ENCODE results near the gene SGIP1. TPM values are rescaled to one million over a fixed set of nuclear protein-coding genes. Genes with fewer than 3 reads are reported as not detected.
A peak's percentile ranks its signal among the peaks of the same experiment; 100 is the strongest.

The SGIP1 gene
- total and polyA plus RNA-seq, 8 donors, result 6.8 to 16.6 (median 8.6) TPM

DNA sequence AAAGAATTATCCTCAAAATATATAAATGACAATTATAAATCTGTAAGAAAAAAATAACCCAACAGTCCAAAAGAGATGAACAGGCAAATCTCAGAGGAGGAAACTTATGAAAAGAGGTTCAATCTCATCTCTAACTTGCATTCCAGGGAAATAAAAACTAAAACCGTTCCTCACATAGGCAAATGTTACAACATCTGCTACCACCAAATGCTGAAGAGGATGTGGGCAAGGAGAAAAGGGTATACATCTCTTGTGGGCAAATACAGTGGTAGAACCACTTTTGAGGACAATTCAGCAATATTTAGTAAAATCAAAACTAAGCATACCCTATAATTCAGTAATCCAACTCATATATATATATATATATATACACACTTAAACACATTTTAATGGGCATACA, 33.7 kb upstream of the SGIP1 start:
- ATAC-seq, result no peak
- intact Hi-C loops (cut with DNase I), result no loop called here

DNA sequence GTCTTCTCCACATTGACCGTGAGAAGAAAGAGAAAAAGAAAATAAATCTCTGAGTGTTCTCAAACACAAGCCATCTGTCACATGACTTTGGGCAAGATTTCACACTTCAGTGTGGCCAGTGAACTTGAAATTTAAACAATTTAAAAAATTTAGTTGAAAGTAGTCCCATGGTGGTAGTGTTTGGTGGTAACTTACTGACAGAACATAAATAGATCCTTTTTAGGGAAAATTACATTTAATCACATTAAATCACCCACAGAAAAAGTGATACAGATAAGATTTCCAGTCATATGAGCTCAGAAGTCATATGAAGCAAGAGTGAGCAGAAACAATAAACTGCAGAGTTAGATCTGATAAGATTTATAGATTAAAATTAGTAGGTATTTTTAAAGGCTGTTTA, 31.9 kb upstream of the SGIP1 start:
- TF ChIP-seq, protein P1, sequence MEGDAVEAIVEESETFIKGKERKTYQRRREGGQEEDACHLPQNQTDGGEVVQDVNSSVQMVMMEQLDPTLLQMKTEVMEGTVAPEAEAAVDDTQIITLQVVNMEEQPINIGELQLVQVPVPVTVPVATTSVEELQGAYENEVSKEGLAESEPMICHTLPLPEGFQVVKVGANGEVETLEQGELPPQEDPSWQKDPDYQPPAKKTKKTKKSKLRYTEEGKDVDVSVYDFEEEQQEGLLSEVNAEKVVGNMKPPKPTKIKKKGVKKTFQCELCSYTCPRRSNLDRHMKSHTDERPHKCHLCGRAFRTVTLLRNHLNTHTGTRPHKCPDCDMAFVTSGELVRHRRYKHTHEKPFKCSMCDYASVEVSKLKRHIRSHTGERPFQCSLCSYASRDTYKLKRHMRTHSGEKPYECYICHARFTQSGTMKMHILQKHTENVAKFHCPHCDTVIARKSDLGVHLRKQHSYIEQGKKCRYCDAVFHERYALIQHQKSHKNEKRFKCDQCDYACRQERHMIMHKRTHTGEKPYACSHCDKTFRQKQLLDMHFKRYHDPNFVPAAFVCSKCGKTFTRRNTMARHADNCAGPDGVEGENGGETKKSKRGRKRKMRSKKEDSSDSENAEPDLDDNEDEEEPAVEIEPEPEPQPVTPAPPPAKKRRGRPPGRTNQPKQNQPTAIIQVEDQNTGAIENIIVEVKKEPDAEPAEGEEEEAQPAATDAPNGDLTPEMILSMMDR (IDR thresholded peaks at IDR 0.05), result no peak
- no peak overlapping the region for H3K4me3 ChIP-seq
- no peak overlapping the region for H3K27ac ChIP-seq
- H3K9me3 ChIP-seq, result no peaks in the 10 kb centered on the region
- H3K36me3 ChIP-seq, result no peaks in the 10 kb centered on the region
- no peaks in the 10 kb centered on the region for H3K4me1 ChIP-seq
- DNase-seq (no peak), ATAC-seq (no peak)
- no peaks in the 10 kb centered on the region for H3K27me3 ChIP-seq
- intact Hi-C loops (cut with DNase I), result no loop called here

More for the DNA sequence above, 33.7 kb upstream of the SGIP1 start:
- no peak overlapping the region for H3K4me3 ChIP-seq
- TF ChIP-seq, protein P1 (IDR thresholded peaks at IDR 0.05), result no peak
- no peak for DNase-seq
- H3K4me1 ChIP-seq, result no peaks in the 10 kb centered on the region
- H3K27ac ChIP-seq, result no peak overlapping the region
- H3K27me3 ChIP-seq, result no peaks in the 10 kb centered on the region
- H3K36me3 ChIP-seq, result no peaks in the 10 kb centered on the region
- no peaks in the 10 kb centered on the region for H3K9me3 ChIP-seq

GRCh38 chr1:66503841-66504470, 30.0 kb upstream of the SGIP1 start:
- DNase-seq (peak in 1 of 4 donors; percentile 47), ATAC-seq (peak; percentile 92)
- Histone ChIP-seq H3K9me3 (no peaks in the 10 kb centered on the region), H3K4me1 (no peaks in the 10 kb centered on the region), H3K4me3 (no peak overlapping the region), H3K27me3 (no peaks in the 10 kb centered on the region), H3K27ac (no peak overlapping the region), H3K36me3 (no peaks in the 10 kb centered on the region)
- intact Hi-C loops (cut with DNase I), result no loop called here
- TF ChIP-seq, protein P1 (IDR thresholded peaks at IDR 0.05), result peak; percentile 37 to 55

- TF ChIP-seq, protein P1 (IDR thresholded peaks at IDR 0.05), result no peak
- Histone ChIP-seq H3K4me3 (no peak overlapping the region), H3K27ac (no peak overlapping the region), H3K36me3 (no peaks in the 10 kb centered on the region), H3K9me3 (no peaks in the 10 kb centered on the region), H3K27me3 (no peaks in the 10 kb centered on the region), H3K4me1 (no peaks in the 10 kb centered on the region)
- no peak for ATAC-seq
- no peak for DNase-seq
- intact Hi-C loops (cut with DNase I), result no loop called here
Measured at GRCh38 chr1:66505671-66506392, 28.1 kb upstream of the SGIP1 start.

GRCh38 chr1:66506393-66506687, 27.6 kb upstream of the SGIP1 start:
- Histone ChIP-seq H3K27ac (no peak overlapping the region), H3K9me3 (no peaks in the 10 kb centered on the region), H3K4me3 (no peak overlapping the region), H3K27me3 (no peaks in the 10 kb centered on the region), H3K36me3 (no peaks in the 10 kb centered on the region), H3K4me1 (no peaks in the 10 kb centered on the region)
- intact Hi-C loops (cut with DNase I), result no loop called here
- TF ChIP-seq, protein P1 (IDR thresholded peaks at IDR 0.05), result no peak
- no peak for ATAC-seq
- DNase-seq, result no peak
